GM10847 (cell line): Measurements from ENCODE around the gene GCC1.

ENCODE experiments used
- POLR2A ChIP-seq: IDR thresholded peaks from 2 replicates; pipeline ENCODE4 v1.6.1; 2011; ENCODE audit not compliant: insufficient read length; ENCODE audit errors: extremely low read depth

The GCC1 gene

DNA sequence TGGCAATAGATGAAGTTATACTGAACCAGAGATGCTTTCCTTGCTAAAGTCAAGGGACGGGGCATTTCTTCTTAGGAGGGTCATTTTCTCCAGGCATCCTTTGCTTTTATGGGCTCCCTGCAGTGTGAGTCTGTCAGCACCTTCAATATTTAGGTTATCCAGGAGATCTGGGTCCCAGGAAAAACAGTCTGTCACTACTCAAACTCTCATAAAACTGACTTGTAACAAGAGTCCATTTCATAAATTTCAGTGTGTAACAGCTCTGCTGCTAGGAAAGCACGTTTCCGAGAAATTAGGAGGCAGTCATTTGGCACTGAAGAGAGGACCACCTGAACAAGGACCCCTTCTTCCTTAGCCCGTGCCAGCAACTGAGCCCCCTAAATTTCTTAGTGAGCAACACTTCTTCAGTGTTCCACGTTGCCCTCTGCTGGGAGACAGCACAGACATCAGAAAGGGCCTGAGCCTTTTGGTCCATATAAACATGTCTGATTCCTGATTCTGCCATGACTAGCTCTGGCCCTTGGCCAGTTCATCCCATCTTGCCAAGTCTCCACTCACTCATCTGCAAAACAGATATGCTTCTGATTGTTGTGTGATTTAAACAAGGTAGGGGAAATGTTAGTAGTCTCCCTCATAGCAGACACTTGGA lies 7.2 kb downstream of the GCC1 start:
- TF ChIP-seq POLR2A: no peak

DNA sequence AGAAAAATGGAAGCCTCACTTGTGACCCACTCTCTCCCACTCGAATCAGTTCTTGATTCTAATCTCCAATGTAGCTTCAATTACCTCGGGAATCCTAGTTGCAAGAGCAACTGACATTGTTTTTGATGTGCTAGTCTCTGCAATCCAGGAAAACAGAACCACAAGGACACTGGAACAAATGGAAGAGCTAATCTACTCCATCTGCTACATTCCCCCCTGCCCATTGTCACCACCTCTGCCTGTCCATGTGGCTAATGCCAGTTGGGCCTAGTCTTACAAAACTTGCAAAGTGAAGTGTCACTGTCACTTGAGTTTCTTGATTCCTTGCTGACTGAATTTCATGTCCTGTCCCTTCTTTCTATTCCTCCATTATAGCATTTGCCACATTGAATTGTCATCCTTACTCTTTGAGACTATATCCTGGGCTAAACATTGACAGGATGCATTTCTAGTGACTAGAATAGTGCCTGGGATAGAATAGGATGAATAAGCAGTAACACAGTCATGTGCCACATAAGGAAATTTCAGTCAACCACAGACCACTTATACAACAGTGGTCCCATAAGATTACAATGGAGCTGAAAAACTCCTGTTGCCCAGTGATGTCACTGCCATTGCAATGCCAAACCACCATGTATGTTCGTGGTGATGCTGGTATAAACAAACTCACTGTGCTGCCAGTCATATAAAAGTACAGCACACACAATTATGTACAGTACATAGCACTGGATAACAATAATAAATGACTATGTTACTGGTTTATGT lies 13.5 kb downstream of the GCC1 start:
- TF ChIP-seq POLR2A: no peak

DNA sequence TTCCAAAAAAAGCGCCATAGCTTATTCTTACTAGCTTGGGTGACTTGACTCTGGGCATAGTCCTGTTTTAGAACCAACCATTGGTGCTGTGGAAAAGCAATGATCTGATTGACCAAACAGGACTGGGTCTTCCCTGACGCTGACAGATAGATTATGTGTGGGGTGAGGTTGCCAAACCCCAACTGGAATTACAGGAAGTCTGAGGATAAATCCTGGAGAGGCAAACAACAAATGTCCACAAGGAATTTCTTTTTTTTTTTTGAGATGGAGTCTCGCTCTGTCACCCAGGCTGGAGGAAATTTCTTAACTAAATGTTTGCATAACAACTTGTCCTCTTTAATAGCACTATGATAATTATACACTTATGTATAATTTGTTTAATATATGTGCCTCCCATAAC lies 19.2 kb downstream of the GCC1 start:
- no peak for TF ChIP-seq POLR2A

DNA sequence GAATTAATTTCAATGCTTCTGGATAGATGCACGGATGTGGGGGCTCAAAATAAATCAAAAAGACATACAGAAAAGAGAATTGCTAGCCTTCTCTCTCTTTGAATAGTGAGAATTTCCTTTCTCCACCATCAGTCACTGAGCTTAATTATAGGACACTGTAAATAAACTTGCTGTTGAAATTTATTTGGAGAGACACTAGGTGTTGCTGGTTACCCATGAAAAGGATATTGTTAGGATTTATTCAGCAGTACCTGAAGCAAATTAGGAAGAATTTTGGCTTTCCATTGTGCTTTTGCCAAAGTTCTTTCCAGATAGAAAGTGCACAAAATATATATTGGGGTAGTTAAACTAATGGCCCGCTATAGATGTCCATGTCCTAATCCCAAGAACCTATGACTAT lies 27.6 kb downstream of the GCC1 start:
- TF ChIP-seq POLR2A: no peak

DNA sequence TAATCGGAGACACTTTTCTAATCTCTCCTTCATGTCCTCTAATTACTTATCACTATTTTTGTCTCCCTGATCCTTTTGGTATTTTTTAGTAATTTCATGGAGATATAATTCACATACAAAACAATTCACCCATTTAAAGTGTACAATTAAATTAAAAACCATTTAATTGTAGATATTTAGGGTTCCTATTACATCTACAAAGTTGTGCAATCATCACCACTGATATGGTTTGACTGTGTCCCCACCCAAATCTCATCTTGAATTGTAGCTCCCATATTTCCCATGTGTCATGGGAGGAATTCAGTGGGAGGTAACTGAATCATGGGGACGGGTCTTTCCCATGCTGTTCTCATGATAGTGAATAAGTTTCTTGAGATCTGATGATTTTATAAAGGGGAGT lies 29.0 kb downstream of the GCC1 start:
- no peak for TF ChIP-seq POLR2A

DNA sequence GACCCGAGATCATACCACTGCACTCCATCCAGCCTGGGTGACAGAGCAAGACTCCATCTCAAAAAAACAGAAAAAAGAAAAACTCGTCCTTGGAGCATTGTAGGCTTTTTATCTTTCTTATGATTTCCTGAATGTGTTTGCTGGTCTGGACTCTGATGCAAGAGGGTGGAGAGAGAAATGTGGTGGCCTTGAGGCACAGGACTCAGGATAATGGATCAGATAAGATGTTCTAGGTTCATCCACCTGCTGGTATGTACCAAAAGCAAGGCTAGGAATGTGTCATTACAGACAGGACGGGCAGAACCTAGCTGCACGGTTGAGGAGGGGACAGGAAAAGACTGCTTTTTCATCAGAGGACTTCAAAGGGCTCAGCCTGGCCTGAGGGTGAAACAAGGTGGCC lies 33.5 kb downstream of the GCC1 start:
- no peak for TF ChIP-seq POLR2A

DNA sequence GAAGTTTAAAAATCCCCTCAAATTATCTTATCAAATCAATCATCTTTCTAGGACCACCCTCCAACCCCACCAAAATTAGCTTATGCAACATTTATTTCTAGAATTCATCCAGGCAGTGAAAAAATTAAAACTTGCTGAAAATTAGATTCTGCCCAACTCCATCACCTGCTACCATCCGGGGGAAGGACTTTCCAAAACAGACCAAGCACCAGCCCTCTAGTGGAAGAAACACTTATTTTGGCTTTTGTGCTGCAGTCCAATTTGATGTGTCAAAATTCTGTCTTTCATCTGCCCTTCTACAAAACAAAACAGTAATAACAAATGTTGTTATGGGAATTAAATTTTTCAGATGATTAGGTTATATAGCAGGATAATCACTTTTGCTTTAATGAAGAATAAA lies 35.1 kb downstream of the GCC1 start:
- TF ChIP-seq POLR2A: no peak

DNA sequence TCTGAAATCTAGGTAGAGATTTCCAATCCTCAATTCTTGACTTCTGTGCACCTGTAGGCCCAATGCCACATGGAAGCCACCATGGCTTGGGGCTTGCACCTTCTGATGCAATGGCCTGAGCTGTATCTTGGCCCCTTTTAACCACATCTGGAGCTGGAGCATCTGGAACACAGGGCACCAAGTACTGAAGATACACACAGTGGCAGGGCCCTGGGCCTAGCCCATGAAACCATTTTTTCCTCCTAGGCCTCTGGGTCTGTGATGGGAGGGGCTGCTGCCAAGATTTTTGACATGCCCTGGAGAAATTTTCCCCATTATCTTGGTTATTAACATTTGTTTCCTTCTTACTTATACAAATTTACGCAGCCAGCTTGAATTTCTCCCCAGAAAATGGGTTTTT lies 39.1 kb downstream of the GCC1 start:
- no peak for TF ChIP-seq POLR2A

DNA sequence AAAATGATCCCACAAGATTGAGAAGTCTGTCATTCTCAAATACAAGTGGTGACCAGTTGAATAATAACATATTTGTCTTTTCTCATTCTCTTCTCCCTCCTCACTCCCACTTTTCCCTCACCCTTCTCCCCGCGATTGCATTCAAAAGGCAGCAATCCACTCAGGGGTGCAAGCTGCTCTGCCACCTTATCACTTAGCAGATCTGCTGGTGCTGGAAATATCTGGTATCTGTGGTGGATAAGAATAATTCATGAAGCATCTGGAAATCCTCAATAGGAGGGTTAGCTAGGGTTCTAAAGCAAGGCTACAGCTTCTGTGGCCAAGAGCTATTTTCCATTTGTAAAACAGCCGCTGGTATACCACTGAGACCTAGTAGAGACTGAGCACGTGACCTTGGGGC lies 43.8 kb downstream of the GCC1 start:
- no peak for TF ChIP-seq POLR2A

DNA sequence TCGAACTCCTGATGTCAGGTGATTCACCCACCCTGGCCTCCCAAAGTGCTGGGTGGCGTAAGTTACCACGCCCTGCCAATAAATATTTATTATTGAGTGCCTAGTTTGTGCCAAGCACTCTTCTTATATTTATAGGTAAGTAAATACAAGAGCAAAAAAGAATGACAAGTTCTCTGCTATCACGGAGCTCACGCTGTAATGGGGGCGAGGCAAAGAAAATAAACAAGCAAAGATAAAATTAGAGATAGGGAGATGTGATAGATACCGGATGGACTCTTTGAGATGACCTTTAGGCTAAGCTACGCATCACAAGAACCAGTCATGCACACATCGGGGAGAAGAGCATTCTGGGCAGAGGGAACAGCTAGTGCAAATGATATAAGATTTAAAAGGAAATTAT lies 46.3 kb downstream of the GCC1 start:
- no peak for TF ChIP-seq POLR2A

DNA sequence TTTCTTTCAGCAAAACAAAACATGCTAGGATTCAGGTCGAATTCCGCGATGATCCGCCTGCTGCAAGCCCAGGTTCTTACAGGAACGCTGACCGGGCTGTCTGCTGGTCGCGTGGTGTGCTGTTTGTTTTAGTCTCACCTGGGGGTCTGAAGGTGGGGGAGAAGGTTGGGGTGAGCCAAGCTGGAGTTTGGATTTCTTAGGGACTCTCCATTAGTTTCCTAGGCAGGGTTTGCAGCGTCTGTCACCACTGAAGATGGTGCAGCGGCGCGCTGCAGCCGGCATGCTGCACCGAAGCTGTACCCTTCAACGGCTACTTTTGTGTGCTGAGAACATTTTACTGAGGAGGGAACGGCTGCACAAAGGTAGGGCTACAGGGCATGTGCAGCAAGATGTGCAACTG lies 48.7 kb downstream of the GCC1 start:
- no peak for TF ChIP-seq POLR2A

DNA sequence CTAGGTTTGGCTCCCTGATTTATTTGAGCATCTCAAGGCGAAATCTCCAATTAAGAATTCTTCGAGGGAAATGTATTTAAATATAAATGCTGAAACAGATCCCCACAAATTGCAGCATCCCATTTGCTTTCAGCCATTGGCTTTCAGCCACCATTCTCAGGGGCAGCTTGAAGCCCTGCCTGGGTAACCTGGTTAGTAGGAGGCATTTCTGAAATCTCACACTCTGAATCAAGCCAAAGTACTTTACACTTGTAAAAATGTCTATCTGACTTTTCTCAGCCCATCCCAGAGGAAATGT lies 49.1 kb downstream of the GCC1 start:
- TF ChIP-seq POLR2A: no peak

DNA sequence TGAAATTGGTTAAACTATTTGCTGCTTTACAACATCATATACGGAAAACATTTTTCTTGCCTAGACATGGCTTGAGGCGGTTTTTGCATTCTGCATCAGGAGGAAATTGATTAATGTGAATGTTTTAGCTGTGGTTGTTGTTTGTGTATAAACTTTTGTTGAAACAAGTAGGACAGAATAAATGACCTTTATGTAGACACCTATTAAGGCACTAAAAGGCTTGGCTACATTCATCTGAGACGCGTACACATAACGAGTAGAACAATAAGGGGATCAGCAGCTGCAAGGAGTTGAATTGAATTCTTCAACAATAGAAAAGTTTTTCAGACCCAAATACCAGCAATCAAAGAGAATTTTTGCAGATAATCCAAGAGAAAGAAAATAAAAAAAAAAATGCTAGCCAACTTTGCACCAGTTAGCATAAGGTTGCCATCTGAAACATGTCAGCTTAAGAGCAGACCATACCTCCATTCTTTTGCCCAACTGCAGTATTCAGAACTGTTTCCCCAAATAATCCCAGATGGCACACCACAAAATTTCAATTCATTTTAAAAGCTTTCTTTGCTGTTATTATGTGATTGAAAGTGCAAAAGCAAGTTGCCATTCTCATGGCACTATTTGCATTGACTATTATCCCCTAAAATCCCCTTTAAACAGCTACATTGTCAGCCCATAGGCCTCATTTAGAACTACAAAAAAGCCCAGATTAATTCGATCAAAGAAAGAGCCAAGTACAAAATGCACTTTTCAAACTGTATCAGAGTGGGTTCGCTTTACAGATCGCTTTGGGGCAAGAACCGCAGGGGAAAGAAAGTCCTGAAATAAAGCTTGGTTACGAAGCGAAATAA lies 49.6 kb downstream of the GCC1 start:
- TF ChIP-seq POLR2A: no peak

DNA sequence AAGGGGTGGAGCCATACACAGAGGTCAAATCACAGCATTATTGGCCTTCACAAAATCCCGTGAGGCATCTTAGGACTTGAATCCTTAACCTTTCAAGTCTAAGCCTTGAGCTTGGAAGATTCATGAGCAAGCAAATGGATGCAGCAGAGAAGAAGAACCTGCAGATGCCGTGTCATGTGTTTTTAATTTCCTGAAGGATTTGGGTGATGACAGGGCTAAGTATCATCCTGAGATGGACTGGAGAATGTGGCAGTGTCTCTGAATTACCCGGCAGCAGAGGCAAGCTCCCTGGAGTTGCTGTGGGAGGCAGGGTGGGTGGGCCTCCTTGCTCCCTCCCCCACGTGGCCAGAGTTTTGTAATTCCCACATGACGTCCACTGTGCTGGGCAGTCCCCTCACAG lies 50.8 kb downstream of the GCC1 start:
- TF ChIP-seq POLR2A: no peak

DNA sequence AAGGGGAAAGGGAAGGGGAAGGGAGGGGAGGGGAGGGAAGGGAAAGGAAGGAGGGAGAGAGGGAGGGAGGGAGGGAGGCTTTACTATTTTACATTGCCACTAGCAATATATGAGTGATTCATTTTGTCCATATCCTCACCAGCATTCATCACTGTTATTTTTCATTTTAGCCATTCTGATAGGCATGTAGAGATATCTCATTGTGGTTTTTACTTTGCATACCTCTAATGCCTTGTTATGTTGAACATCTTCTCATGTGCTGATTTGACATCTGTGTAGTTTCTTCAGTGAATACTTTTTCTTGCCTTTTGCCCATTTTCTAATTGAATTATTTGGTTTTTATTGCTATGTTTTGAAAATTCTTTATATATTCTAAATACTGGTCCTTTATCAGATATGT lies 52.7 kb downstream of the GCC1 start:
- TF ChIP-seq POLR2A: no peak

DNA sequence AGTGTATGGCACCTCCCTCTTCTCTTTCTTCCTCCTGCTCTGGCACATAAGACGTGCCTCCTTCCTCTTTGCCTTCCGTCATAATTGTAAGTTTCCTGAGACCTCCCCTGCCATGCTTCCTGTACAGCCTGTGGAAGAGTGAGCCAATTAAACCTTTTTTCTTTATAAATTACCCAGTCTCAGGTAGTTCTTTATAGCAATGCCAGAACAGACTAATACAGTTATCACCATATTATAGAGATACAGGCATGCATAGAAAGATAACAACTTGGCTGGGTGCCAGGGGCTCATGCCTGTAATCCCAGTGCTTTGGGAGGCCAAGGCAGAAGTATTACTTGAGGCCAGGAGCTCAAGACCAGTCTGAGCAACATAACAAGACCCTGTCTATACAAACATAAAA lies 53.2 kb downstream of the GCC1 start:
- no peak for TF ChIP-seq POLR2A
